HG03439 (cell line): ENCODE data around the gene RBMS3.
"Not testable (repeated sequence)": the region's sequence is repeated elsewhere in the genome, so short reads cannot be mapped to it uniquely, and the experiment has no call there.

ENCODE experiments used
- ATAC-seq: cut with Tn5 transposase; IDR thresholded peaks from one replicate; pipeline ENCODE4 v1.9.1; 2021; ENCODE audit warnings: mild to moderate bottlenecking, moderate library complexity; ENCODE audit not compliant: unreplicated experiment

Gene RBMS3

DNA sequence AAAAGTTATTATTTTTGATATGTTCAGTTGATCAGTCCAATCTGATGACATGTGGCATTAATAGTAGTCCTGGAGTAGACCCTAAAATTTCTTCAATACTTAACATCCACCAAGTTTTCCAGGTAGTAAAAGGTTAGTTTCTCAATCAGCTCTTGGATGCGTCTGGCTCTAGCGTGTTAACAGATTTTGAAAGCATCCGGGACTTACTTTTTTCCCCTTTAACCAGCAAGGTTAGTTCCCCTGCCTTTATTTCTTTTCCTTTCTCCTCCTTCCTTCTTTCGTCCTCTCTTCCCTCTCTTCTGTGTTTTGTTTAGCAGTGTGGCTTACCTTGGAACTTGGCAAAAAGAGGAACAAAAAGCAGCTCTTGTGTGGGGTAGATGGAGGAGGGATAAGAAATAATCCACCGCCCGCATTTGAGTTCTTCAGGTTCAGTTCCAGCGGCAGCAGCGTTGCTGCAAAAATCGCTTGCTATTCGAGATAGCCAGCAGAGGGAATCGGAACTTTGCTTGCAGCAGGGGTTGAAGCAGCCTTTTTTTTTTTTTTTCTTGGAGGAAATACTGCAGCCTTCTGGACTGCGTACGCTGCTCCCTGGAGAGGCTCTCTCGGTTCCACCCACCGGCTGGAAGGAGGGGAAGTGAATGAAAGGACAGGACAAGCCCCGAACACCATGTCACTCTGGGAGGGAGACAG, at the start of gene RBMS3:
RBMS3 (plus strand) TSS at position 668 of the 690 bp plus-strand sequence.
- no peak for ATAC-seq

DNA sequence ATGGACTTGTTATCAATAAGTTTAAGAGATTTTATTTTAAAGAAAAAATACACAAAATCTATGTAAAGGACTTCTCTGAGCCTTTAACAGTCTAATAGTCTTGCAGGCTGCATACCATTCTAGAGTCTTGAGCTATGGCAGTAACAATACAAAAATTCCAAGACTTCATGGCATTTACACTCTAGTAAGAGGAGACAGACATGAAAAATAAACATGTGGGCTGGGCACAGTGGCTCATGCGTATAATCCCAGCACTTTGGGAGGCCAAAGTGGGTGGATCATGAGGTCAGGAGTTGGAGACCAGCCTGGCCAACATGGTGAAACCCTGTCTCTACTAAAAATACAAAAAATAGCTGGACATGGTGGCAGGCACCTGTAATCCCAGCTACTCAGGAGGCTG, 47.7 kb upstream of the RBMS3 start:
- ATAC-seq, result not testable (repeated sequence)

DNA sequence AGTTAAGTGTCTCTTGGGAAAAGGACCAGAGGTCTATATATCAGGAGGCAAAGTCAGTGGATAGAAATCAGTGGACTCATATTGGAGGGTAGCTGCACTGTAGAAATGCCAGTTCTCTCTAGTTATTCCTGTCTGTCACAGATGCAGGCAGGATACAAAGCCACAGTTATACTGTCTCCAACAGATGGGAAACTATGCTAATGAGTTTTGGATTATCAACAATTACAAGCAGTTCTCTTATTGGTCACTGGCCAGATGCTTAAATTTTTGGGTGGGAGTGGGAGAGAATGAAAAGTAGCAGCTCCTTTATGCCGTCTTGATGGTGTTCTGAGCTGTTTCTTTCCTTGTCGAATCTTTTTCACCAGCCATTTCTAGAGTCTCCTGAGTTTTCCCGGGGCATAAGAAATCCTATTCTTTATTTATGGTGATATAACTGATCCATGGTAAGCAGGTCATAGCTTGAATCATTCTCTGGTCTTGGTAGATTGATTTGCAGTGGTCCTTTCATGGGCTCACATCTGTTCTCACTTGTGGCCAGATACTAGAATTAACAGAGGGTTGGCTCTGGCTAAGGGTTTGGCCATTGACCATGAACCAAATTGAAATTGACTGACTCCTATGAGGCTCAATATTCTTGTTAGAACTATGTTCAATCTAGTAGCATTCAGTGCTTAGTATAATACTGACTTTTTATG, 44.6 kb upstream of the RBMS3 start:
- ATAC-seq, result no peak

DNA sequence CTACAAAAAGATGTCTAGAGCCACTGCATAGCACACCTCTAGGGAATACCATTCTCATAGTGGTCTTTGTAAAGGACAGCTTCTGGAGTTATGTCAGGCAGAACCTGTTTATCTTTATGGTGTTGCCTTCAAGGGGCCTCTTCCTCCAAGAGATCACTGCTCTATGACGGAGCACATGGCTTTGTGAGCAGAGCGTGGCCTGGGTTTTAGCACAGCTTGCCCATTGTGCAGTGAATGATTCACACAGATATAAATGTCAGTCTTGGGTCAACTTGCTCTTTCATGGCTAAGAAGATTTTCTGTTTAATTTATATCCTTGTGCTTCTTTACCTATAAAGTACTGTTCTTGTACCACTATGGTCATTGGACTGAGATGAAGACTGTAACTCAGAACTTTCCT, 41.5 kb upstream of the RBMS3 start:
- no peak for ATAC-seq

DNA sequence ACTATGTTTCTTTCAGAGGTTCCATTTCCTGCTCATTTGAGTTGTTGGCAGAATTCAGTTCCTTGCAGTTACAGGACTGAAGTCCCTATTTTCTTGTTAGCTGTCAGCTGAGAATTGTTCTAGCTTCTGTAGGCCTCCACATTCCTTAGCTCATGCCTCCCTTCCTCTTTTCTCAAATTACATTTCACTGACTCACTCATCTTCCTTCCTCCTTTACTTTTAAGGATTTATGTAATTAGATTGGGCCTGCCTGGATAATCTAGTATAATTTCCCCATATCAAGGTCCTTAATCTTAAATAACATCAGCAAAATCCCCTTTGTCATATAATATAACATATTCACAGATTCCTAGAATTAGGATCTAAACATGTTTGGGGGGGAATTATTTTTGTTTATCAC, 40.6 kb upstream of the RBMS3 start:
- no peak for ATAC-seq

DNA sequence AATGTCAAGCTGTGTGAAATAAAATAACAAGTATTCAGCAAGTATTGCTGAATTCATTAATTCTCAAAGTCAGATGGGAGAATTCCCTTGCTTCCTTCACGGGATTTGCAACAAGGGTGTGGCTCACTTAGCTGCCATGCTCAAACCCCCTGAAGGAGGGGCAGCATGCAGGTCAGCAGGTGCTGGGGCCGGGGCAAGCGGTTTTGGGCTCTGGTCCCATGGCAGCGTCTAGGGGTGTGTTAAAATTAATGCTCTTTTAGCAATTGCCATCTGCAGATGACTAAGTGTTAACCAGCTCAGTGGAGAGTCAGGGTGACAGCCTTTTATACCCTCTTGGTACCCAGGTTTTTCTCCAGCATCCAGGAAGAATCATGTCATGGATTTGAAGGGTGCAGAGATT, 40.0 kb upstream of the RBMS3 start:
- ATAC-seq, result no peak

DNA sequence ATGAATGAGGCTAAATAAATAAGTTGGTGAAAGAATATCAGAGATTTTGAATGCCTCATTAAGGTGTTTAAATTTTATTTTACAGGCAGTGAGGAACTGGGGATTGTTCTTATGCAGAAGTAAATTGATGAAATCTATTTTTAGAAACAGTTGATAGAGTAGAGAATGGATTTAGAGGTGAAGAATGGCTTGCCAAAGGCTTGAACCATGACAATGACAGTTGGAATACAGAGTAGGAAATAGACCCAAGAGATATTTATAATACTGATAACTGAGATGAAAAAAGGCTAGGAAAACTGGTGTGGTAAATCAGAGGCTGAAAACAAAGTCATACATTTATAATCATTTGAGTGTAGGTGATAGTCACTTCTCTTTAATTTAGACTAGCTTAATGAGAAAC, 39.0 kb upstream of the RBMS3 start:
- no peak for ATAC-seq

DNA sequence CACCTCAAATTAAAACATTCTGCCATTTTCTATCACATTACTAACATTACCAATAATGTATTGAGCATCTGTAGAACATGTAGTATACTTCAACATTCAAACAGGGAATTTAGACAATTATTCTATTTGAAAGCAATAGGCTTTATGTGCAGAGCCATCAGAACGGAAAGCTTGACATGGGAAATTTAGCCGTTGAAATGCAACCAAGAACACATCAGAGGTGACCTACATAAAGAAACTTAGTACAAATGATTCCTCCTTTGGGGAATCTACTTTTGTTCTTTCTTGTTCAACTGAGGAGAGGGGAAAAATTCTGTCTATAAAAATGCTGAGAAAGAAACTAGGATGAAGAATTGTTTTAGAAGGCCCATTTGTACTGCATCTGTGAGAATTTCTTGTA, 38.6 kb upstream of the RBMS3 start:
- ATAC-seq, result no peak

DNA sequence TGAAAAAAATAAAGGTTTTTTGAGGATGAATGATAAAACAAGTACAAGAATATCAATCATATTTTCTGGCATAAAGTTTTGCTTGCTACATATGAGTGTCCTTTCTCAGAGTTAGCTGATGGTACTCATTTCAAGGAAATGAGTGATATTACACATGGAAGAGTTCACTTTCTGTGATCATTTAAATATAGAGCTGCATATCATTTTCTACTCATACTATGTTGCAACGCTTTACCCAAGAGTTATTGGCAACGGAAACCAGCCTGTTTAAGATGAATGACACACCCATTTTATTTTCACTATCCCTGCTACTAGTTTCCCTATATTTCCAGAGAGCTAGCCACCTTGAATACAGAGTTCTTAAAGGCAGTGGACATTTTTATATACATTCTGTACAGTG, 35.4 kb upstream of the RBMS3 start:
- no peak for ATAC-seq

DNA sequence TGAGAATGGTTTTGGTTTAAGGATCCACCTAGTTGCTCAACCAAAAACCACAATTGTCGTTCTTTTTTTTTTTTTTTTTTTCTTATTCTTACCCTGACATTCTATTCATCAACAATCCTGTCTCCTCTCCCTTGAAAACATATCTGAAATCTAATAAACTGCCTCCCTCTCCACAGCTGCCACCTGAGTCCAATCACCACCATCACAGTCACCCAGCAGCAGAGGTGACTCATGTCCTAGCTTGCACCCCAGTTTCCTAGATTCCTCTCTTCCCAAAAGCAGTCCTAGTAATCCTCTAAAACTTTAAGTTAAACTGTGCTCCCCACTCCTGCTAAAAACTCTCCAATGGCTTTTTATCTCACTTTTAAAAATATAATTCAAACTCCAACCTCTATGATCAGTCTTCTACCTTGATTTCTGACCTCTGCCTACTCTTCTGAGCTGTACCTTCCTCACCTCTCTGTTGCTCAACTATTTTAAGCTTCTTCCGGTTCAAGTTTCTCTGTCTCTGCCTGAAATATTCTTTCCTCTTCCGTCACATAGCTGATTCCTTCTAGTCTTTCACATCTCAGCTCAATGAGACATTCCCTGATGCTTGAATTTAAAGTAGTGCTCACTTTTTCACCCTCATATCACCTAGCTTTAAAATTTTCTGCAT, 33.7 kb upstream of the RBMS3 start:
- no peak for ATAC-seq

DNA sequence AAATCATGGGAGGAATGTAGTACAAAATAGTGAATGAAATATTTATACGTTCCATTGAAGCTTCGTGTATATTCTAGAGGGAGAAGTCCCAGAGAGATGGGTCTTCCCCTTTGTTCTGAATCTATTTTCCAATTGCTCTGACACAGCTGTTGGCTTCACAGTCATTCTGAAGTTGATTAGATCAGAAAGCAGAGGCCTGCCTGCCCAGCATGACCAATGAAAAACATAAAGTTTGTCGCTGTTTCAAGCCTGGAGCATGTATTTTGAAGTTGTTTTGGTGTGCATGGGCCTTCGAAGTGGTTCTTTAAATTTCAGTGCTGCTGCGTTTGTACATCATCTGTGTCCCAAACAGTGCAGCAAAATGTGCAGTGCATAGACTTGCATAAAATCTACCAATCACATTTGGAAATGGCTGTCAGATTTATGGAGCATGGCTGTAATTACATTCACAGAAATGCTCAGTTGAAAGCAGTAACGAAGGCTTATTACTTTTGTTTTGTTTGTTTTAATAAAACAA, 31.0 kb upstream of the RBMS3 start:
- ATAC-seq, result no peak

DNA sequence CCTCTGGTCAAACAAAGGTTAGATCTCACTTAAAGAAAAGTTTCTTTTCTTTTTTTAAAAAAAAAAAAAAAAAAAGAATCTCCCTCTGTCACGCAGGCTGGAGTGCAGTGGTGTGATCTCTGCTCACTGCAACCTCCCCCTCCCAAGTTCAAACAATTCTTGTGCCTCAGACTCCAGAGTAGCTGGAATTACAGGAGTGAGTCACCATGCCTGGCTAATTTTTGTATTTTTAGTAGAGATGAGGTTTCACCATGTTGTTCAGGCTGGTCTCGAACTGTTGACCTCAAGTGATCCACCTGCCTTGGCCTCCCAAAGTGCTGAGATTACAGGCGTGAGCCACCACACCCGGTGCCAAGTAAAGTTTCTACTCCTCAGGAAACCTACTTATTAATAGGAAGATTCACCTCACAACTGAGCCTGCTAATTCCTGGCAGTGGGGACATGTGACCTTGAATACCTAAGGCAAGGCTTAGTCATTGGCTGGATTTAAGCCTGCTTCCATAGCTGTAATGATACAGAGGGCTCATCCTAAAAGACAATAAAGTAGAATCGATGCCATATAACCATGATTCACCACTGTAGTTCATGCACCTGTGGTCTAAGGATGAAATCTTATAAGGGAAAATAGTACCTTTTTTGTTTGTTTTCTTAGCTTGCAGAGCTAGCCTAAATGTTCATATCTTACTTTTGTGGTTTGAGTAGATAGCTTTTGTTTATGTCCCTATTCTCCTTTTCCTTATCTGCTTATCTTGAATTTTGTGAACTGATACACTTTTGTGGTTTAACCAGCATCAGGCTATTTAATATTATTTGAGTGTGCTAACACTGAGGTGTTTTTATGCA, 24.8 kb upstream of the RBMS3 start:
- no peak for ATAC-seq

DNA sequence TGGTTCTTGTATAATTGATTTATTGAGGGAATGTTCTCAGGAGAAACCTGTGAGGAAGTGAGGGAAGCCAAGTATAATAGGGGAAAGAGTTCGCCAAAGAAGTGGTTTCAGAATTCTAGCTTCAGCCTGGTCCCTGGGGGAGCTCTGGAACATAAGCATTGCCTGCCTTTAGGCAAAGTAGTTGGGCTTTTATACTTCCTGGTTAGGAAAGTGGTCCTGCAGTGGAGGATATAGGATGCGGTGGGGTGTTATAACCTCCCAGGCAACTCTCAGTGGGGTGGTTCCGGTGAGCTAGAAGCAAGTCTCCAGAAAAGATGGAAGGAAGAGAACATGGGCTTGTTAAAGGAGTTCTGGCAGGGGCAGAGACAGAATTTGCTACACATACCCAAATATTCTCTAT, 22.7 kb upstream of the RBMS3 start:
- ATAC-seq, result no peak

DNA sequence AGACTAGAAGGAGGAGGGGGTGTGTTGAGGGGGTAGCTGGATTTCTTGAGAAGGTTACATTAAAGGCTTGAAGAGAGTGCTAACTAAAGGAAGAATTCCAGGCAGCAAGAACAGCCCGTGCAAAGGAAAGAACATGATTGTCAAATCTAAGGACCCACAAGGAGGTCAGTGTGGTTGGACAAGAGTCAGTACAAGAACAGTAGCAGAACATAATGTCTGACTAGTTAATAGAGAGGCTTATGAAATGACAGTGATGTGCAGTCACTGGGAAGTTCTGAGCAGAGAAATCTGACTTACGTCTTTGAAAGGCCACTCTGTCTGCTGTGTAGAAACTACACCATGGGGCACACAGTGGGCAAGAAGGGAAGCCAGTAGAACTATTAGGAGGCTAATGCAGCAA, 19.8 kb upstream of the RBMS3 start:
- no peak for ATAC-seq

DNA sequence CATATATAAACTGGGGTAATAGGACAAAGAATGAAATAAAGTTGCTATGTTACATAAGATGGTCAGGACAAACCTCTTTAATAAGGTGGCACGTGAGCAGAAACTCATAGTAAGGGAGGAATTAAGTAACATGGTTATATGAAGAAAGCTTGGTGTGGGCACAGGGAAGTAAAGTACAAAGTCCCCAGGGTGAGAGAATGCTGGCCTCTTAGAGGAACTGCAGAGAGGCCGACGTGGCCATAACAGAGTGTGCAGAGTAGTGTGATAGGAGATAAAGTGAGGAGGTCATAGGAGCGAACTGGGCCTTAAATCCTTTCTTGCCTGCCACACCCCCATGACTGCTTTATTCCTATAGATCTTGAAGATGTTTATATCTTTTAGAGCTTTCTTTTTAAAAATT, 17.4 kb upstream of the RBMS3 start:
- no peak for ATAC-seq

DNA sequence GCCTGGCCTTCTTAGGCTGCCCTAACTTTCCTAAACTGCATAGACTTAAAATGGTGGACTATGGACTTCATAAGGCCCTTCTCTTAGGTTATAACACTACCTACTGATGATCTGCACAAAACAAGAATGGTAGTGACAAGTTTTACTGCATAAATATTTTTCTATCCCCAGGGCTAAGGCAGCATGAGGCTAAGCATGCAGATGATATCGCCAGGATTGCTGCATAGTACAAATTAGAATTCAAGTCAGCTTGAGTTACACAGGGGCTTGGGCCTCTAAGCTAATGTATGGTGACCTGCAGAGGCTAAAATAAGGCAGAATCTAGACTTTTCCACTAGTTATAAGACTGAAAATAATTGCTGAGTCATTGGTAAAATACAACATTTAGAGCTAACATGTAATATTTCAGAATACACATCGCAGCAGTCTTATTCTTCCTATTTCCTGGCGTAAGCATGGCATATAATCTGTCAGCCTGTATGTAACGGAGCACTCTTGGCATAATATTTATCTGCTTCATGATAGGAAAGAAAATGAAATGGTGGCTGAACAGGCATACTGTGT, 15.3 kb upstream of the RBMS3 start:
- no peak for ATAC-seq

DNA sequence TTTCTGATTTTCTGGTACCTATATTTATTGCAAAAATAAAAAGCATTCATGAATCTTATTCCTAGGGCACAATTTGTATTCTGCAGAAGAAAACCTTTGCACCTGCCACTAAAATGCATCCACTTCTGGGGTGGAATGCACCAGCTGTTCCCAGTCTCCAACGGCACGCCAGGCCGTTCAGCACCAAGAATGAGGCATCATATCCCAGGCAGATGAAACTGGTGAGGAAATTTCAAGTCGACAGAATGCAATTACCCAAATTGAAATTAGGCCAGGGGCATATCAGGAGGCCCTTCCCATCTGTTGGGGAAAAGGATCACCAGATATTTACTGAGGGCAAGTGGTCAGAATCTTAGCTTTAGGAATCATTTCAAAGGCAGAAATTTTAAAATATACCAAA, 13.6 kb upstream of the RBMS3 start:
- no peak for ATAC-seq

DNA sequence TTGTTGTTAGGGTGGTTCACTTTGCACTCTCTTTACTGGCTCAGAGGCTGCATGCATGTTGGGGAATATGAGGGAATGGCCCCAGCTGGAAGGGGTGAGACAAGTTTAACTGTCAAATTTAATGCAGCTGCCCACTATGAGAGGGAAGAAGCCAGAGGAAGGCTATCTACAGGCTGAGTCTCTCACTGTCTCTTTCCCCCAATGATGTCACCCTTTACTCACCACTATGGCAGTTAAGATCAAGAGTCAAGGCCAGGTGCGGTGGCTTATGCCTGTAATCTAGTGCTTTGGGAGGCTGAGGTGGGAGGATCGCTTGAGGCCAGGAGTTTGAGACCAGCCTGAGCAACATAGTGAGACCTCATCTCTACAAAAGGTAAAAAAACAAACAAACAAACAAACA, 12.2 kb upstream of the RBMS3 start:
- no peak for ATAC-seq

DNA sequence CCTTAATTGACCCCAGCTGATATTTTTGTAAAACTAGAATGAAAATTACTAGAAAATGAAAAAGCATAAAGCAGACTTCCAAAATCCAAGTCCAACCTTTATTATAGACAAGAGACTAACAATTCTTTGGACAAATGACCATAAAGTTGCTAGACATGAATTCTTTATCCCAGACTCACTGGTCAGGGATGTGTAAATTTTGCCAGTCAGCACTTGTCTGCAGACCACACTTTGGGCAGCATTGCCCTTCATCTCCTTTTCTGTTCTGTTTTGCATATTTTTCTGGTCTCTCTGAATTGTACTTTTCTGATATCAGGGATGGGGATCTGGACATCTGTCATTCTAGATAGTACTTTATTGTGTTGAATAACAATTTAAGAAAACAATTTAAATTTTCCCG, 10.1 kb upstream of the RBMS3 start:
- ATAC-seq, result no peak

DNA sequence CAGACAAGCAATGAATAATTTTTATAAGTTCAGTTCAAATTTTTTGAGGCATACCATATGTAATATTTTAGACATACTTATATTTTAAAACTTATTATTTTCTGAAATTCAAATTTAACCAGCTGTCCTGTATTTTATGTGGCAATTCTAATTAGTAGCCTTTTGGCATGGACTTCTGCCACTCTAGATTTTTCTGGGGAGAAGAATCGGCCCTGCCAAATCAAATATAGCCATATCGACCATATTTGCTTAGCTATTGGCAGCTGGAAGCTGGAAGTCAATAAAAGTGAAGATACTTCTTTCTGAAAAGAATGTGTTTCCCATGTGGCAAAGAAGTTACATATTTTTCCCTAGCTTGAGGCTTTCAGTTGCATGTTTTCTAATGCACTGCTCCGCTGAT, 9.4 kb upstream of the RBMS3 start:
- ATAC-seq, result no peak

DNA sequence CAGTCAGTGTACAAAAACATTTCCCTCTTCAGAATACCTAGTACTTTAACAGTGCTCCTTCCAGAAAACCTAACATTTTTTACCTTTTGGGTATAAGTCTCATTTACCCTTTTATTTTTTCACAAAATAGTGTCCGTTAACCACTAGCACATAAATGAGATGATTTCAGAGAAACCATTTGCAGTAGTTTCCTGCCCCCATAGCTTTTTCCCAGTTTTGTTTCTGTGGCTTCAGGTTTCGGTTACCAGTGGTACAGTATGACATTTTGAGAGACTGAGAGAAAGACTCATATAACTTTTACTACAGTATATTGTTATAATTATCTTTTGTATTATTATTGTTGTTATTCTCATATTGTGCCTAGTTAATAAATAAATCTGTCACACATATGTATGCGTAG, 6.2 kb upstream of the RBMS3 start:
- ATAC-seq, result no peak
